Measurements from ENCODE around the gene ZNF394. TPM values are rescaled to one million over a fixed set of nuclear protein-coding genes. Genes with fewer than 3 reads are reported as not detected.
A peak's percentile ranks its signal among the peaks of the same experiment; 100 is the strongest.

Gene ZNF394
- total RNA-seq, 4 donors from 2014 or later, result 14.2 to 19.2 (median 15.7) TPM

- Histone ChIP-seq H3K9me3 (no peaks in the 10 kb centered on the region), H3K36me3 (peaks cover 0 to 37% of the 10 kb centered on the region in 2 donors), H3K27me3 (no peaks in the 10 kb centered on the region), H3K4me1 (peaks cover 34 to 37% of the 10 kb centered on the region in 2 donors), H3K4me3 (no peak overlapping the region), H3K27ac (peak overlapping the region in 1 of 4 donors; percentile 8)
- no peak for DNase-seq
- intact Hi-C loops (cut with DNase I; ENCODE audit: low total_unique reads) (no loop called here), in situ Hi-C loops (cut with MboI; ENCODE audit: low sequenced_read_pairs in 4 of 4) (no loop called here)
- TF ChIP-seq POLR2A (IDR thresholded peaks at IDR 0.05) (no peak), CTCF (IDR thresholded peaks at IDR 0.05 in 4 of 5, conservative IDR thresholded peaks at IDR 0.05 in 1 of 5) (no peak)
- no peak for ATAC-seq
These were observed 38.9 kb downstream of the ZNF394 start for GRCh38 chr7:99461221-99461620.

DNA sequence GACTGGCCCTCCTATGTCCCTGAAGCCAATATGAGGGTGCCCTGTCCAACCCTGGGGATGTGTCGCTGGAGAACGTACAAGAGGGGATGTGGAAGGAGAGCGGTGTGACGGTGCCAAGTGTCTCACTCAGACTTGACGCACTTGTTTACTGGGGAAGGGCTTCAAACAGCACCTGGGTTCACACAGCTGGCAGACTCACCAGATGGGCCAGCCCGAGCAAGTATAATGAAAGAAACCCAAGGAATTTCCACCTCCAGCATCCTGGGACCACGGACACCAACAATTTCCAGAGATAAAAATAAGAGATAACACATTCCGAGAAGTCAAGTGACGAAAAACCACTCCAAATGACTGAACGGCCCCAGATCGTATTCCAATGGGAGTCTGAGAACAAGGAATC, 39.4 kb downstream of the ZNF394 start:
- peaks cover 0 to 37% of the 10 kb centered on the region in 2 donors for H3K36me3 ChIP-seq
- ATAC-seq, result no peak
- in situ Hi-C loops (cut with MboI; ENCODE audit: low sequenced_read_pairs in 4 of 4), result no loop called here

DNA sequence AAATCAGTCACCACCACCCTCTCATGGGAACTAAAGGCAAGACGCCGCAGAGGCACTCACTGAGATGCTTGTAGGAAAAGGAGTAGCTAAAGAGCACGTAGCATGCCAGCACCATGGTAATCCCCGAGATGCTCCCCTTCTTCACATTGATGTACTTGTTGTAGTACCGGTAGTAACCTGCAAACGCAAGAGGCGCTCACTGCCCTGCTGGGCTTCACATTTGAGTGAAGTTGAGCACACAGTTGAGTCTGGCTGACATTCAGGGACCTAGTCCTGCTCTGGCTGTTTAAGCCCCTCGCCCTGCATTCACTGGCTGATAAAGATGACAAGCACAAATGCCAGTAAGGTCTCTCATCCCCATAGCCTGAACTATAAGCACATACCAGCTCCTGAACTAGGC, 41.0 kb downstream of the ZNF394 start:
- Histone ChIP-seq H3K36me3 (peaks cover 0 to 51% of the 10 kb centered on the region in 2 donors), H3K9me3 (no peaks in the 10 kb centered on the region), H3K4me3 (no peak overlapping the region), H3K27ac (no peak overlapping the region), H3K27me3 (no peaks in the 10 kb centered on the region), H3K4me1 (peaks cover 21 to 28% of the 10 kb centered on the region in 2 donors)
- in situ Hi-C loops (cut with MboI; ENCODE audit: low sequenced_read_pairs in 4 of 4) (no loop called here), intact Hi-C loops (cut with DNase I; ENCODE audit: low total_unique reads) (no loop called here)
- TF ChIP-seq CTCF (IDR thresholded peaks at IDR 0.05 in 4 of 5, conservative IDR thresholded peaks at IDR 0.05 in 1 of 5), result peak in 1 of 5 experiments; percentile 26
- TF ChIP-seq POLR2A (IDR thresholded peaks at IDR 0.05), result no peak
- ATAC-seq (no peak), DNase-seq (no peak)

More for the DNA sequence above, 39.4 kb downstream of the ZNF394 start:
- TF ChIP-seq POLR2A (IDR thresholded peaks at IDR 0.05) (no peak), CTCF (IDR thresholded peaks at IDR 0.05 in 4 of 5, conservative IDR thresholded peaks at IDR 0.05 in 1 of 5) (no peak)
- Histone ChIP-seq H3K4me1 (peaks cover 34 to 37% of the 10 kb centered on the region in 2 donors), H3K27ac (peak overlapping the region in 1 of 4 donors; percentile 8), H3K9me3 (no peaks in the 10 kb centered on the region), H3K4me3 (no peak overlapping the region), H3K27me3 (no peaks in the 10 kb centered on the region)
- no peak for DNase-seq
- intact Hi-C loops (cut with DNase I; ENCODE audit: low total_unique reads), result no loop called here

- TF ChIP-seq CTCF (IDR thresholded peaks at IDR 0.05 in 4 of 5, conservative IDR thresholded peaks at IDR 0.05 in 1 of 5), result no peak
- TF ChIP-seq POLR2A (IDR thresholded peaks at IDR 0.05), result no peak
These were observed 42.2 kb downstream of the ZNF394 start for GRCh38 chr7:99457650-99458493.

More at GRCh38 chr7:99457650-99458493, 42.2 kb downstream of the ZNF394 start:
- Histone ChIP-seq H3K4me1 (peaks cover 12 to 21% of the 10 kb centered on the region in 2 donors), H3K27ac (no peak overlapping the region), H3K36me3 (peaks cover 2 to 62% of the 10 kb centered on the region in 2 donors), H3K27me3 (no peaks in the 10 kb centered on the region), H3K9me3 (no peaks in the 10 kb centered on the region), H3K4me3 (no peak overlapping the region)
- in situ Hi-C loops (cut with MboI; ENCODE audit: low sequenced_read_pairs in 4 of 4), result no loop called here
- ATAC-seq (no peak), DNase-seq (no peak)
- intact Hi-C loops (cut with DNase I; ENCODE audit: low total_unique reads), result no loop called here

Measured in gastrocnemius medialis (tissue), 4 donors.